ENCODE results near the gene UNC5C.

- TF ChIP-seq CEBPB (IDR thresholded peaks at IDR 0.05; ENCODE audit: low read depth, low read length) (no peak), POLR2A (IDR thresholded peaks at IDR 0.05; ENCODE audit: low read depth, low read length) (no peak), CTCF (conservative IDR thresholded peaks at IDR 0.05; ENCODE audit: low read depth, low read length) (no peak), USF2 (IDR thresholded peaks at IDR 0.05; ENCODE audit: low read depth, low read length) (no peak), BHLHE40 (IDR thresholded peaks at IDR 0.05; ENCODE audit: low read depth, low read length) (no peak), MXI1 (IDR thresholded peaks at IDR 0.05; ENCODE audit: borderline replicate concordance, low read depth, low read length) (no peak), RAD21 (IDR thresholded peaks at IDR 0.05; ENCODE audit: low read length) (no peak), SMC3 (IDR thresholded peaks at IDR 0.05; ENCODE audit: low read depth, low read length) (no peak), RFX5 (IDR thresholded peaks at IDR 0.05; ENCODE audit: low read depth, low read length) (no peak), MAFK (IDR thresholded peaks at IDR 0.05; ENCODE audit: low read depth, low read length) (no peak), ELK1 (IDR thresholded peaks at IDR 0.05; ENCODE audit: borderline replicate concordance, low read depth, low read length) (no peak), MAZ (IDR thresholded peaks at IDR 0.05; ENCODE audit: borderline replicate concordance, low read depth, low read length) (no peak), RCOR1 (IDR thresholded peaks at IDR 0.05; ENCODE audit: insufficient replicate concordance, low read length) (no peak)
These were observed 4.4 kb downstream of the UNC5C start for GRCh38 chr4:95544113-95545103.
